HepG2 (cell line): ENCODE measurements around the gene ZDHHC19. TPM values are rescaled to one million over a fixed set of nuclear protein-coding genes. Genes with fewer than 3 reads are reported as not detected.

Experiments used
- CHCHD3 ChIP-seq: sonication (generic); formaldehyde crosslinking; IDR thresholded peaks from 2 replicates; pipeline ENCODE4 v1.8.0; 2022; ENCODE audit warnings: mild to moderate bottlenecking, missing genetic modification reagents, moderate library complexity
- DR1 ChIP-seq: sonication (generic); formaldehyde crosslinking; IDR thresholded peaks from 2 replicates; pipeline ENCODE4 v1.8.0; 2021; ENCODE audit warnings: mild to moderate bottlenecking, missing genetic modification reagents, inconsistent platforms
- ELF3 ChIP-seq: IDR thresholded peaks from 2 replicates; pipeline ENCODE4 v1.6.1; 2016; ENCODE audit warnings: missing genetic modification reagents, missing compliant biosample characterization
- HDAC1 ChIP-seq: sonication (generic); formaldehyde crosslinking; IDR thresholded peaks from 2 replicates; pipeline ENCODE4 v1.5.1; 2020; ENCODE audit warnings: mild to moderate bottlenecking, missing genetic modification reagents
- MXD4 ChIP-seq: IDR thresholded peaks from 2 replicates; pipeline ENCODE4 v1.6.1; 2016; ENCODE audit warnings: mild to moderate bottlenecking, missing biosample characterization, missing genetic modification reagents
- SNAI1 ChIP-seq: sonication (generic); formaldehyde crosslinking; IDR thresholded peaks from 2 replicates; pipeline ENCODE4 v1.5.0; 2020; ENCODE audit warnings: mild to moderate bottlenecking, missing genetic modification reagents, borderline replicate concordance
- TOPORS ChIP-seq: sonication (generic); formaldehyde crosslinking; IDR thresholded peaks from 2 replicates; pipeline ENCODE4 v1.8.0; 2023; ENCODE audit warnings: mild to moderate bottlenecking, missing genetic modification reagents
- YEATS4 ChIP-seq: sonication (generic); formaldehyde crosslinking; IDR thresholded peaks from 2 replicates; pipeline ENCODE4 v1.4.0; 2020; ENCODE audit warnings: missing genetic modification reagents, borderline replicate concordance
- ZNF589 ChIP-seq: sonication (generic); formaldehyde crosslinking; conservative IDR thresholded peaks from 2 replicates; pipeline ENCODE4 v1.8.0; 2022; ENCODE audit warnings: mild to moderate bottlenecking, moderate library complexity, missing genetic modification reagents
- ZNF790 ChIP-seq: sonication (generic); formaldehyde crosslinking; IDR thresholded peaks from 2 replicates; pipeline ENCODE4 v1.8.0; 2022; ENCODE audit warnings: missing genetic modification reagents, mild to moderate bottlenecking, borderline replicate concordance
- polyA plus RNA-seq, 8 experiments: library from polyadenylated mRNA; depleted of rRNA in 3 of 8; stranded (reverse) in 7 of 8; unstranded in 1 of 8; fragments of >200 nt; fragmentation: Illumina TruSeq in 4 of 8; extraction: Trizol in 4 of 8; gene quantifications; 2 replicates each; pipeline versions ENCODE4 v1.2.1 to v1.2.3, GENCODE V29; 2011 to 2016; ENCODE audit warnings: low read depth in 4 of 8, missing spikeins in 1 of 8, mixed read lengths in 1 of 8; ENCODE audit not compliant: insufficient read depth in 1 of 8
- total RNA-seq, 5 experiments: library from RNA; depleted of rRNA; stranded (reverse); fragments of >200 nt; fragmentation: Illumina TruSeq; extraction: Trizol; gene quantifications; 2 replicates each; pipeline ENCODE4 v1.2.3, GENCODE V29; 2016; ENCODE audit warnings: low read depth in 1 of 5
- TF ChIP-seq, protein P1 (sequence below): sonication (generic); formaldehyde crosslinking; IDR thresholded peaks from 2 replicates; pipeline ENCODE4 v1.5.0; 2020; ENCODE audit warnings: mild to moderate bottlenecking, missing genetic modification reagents
- TF ChIP-seq, protein P2 (sequence below): sonication (generic); formaldehyde crosslinking; IDR thresholded peaks from 2 replicates; pipeline ENCODE4 v1.5.1; 2020; ENCODE audit warnings: mild to moderate bottlenecking, missing genetic modification reagents, borderline replicate concordance
- TF ChIP-seq, protein P3 (sequence below): sonication (generic); formaldehyde crosslinking; IDR thresholded peaks from 2 replicates; pipeline ENCODE4 v1.9.0; 2021; ENCODE audit warnings: missing genetic modification reagents, borderline replicate concordance
- TF ChIP-seq, protein P4 (sequence below): sonication (generic); formaldehyde crosslinking; IDR thresholded peaks from 2 replicates; pipeline ENCODE4 v1.8.0; 2022; ENCODE audit warnings: missing genetic modification reagents, low read depth, mild to moderate bottlenecking, borderline replicate concordance
- TF ChIP-seq, protein P5 (sequence below): sonication (generic); formaldehyde crosslinking; IDR thresholded peaks from 2 replicates; pipeline ENCODE4 v1.5.1; 2020; ENCODE audit warnings: missing genetic modification reagents, mild to moderate bottlenecking, borderline replicate concordance
- TF ChIP-seq, protein P6 (sequence below): sonication (generic); formaldehyde crosslinking; IDR thresholded peaks from 2 replicates; pipeline ENCODE4 v1.5.0; 2020; ENCODE audit warnings: missing genetic modification reagents

Gene ZDHHC19
- total and polyA plus RNA-seq, 2 of the 13 experiments (the other 11 are each of a cell fraction or from before 2014, with no cell fraction given), result 0.22 to 0.53 TPM

DNA sequence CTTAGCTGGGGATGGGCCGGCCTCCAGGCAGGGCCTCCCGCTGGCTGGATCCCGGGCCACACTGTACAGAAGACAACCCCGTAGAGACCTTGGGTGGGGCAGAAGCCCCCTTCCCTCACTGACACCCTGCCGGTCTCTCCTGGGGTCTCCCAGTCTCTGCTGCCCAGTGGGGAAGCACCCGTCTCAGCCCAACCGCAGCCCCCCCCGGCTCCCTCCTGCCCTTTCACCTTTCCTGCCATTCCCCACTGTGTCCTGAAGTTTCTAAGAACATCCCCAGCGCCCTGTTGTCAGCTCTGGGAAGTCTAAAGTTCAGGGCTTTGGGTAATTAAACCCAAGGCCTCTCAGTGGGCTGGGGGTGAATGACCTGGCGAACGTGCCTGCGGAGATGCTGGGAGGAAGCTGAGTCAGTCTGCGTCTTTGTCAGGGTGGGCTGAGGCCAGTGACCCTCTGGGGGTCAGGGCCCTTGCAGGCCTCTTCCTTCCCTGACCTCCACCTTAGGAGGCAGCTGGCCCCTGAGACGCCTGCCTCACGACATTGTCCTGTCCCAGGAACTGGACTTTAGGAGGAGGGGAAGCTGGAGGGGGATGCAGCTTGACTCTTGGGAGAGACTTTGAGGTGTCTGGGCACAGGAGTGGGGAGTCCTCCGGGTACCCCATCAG, 3.7 kb upstream of the ZDHHC19 start (continued):
- TF ChIP-seq, protein P1, sequence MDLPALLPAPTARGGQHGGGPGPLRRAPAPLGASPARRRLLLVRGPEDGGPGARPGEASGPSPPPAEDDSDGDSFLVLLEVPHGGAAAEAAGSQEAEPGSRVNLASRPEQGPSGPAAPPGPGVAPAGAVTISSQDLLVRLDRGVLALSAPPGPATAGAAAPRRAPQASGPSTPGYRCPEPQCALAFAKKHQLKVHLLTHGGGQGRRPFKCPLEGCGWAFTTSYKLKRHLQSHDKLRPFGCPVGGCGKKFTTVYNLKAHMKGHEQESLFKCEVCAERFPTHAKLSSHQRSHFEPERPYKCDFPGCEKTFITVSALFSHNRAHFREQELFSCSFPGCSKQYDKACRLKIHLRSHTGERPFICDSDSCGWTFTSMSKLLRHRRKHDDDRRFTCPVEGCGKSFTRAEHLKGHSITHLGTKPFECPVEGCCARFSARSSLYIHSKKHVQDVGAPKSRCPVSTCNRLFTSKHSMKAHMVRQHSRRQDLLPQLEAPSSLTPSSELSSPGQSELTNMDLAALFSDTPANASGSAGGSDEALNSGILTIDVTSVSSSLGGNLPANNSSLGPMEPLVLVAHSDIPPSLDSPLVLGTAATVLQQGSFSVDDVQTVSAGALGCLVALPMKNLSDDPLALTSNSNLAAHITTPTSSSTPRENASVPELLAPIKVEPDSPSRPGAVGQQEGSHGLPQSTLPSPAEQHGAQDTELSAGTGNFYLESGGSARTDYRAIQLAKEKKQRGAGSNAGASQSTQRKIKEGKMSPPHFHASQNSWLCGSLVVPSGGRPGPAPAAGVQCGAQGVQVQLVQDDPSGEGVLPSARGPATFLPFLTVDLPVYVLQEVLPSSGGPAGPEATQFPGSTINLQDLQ (CRISPR knock-in tag), result no peak
- peak; percentile 77 for TF ChIP-seq ELF3
- TF ChIP-seq ZNF790, result no peak
- TF ChIP-seq HDAC1, result peak; percentile 97
- peak; percentile 82; the same call in 1 of the 2 replicates for TF ChIP-seq TOPORS (CRISPR knock-in tag)
- no peak for TF ChIP-seq DR1
- peak; percentile 70; the same call in 1 of the 2 replicates for TF ChIP-seq YEATS4 (CRISPR knock-in tag)
- no peak for TF ChIP-seq CHCHD3 (CRISPR knock-in tag)
- no peak for TF ChIP-seq ZNF589 (CRISPR knock-in tag)
- TF ChIP-seq, protein P2, sequence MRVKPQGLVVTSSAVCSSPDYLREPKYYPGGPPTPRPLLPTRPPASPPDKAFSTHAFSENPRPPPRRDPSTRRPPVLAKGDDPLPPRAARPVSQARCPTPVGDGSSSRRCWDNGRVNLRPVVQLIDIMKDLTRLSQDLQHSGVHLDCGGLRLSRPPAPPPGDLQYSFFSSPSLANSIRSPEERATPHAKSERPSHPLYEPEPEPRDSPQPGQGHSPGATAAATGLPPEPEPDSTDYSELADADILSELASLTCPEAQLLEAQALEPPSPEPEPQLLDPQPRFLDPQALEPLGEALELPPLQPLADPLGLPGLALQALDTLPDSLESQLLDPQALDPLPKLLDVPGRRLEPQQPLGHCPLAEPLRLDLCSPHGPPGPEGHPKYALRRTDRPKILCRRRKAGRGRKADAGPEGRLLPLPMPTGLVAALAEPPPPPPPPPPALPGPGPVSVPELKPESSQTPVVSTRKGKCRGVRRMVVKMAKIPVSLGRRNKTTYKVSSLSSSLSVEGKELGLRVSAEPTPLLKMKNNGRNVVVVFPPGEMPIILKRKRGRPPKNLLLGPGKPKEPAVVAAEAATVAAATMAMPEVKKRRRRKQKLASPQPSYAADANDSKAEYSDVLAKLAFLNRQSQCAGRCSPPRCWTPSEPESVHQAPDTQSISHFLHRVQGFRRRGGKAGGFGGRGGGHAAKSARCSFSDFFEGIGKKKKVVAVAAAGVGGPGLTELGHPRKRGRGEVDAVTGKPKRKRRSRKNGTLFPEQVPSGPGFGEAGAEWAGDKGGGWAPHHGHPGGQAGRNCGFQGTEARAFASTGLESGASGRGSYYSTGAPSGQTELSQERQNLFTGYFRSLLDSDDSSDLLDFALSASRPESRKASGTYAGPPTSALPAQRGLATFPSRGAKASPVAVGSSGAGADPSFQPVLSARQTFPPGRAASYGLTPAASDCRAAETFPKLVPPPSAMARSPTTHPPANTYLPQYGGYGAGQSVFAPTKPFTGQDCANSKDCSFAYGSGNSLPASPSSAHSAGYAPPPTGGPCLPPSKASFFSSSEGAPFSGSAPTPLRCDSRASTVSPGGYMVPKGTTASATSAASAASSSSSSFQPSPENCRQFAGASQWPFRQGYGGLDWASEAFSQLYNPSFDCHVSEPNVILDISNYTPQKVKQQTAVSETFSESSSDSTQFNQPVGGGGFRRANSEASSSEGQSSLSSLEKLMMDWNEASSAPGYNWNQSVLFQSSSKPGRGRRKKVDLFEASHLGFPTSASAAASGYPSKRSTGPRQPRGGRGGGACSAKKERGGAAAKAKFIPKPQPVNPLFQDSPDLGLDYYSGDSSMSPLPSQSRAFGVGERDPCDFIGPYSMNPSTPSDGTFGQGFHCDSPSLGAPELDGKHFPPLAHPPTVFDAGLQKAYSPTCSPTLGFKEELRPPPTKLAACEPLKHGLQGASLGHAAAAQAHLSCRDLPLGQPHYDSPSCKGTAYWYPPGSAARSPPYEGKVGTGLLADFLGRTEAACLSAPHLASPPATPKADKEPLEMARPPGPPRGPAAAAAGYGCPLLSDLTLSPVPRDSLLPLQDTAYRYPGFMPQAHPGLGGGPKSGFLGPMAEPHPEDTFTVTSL (CRISPR knock-in tag), result peak; percentile 85; the same call in 1 of the 2 replicates
- TF ChIP-seq, protein P3, sequence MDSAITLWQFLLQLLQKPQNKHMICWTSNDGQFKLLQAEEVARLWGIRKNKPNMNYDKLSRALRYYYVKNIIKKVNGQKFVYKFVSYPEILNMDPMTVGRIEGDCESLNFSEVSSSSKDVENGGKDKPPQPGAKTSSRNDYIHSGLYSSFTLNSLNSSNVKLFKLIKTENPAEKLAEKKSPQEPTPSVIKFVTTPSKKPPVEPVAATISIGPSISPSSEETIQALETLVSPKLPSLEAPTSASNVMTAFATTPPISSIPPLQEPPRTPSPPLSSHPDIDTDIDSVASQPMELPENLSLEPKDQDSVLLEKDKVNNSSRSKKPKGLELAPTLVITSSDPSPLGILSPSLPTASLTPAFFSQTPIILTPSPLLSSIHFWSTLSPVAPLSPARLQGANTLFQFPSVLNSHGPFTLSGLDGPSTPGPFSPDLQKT (CRISPR knock-in tag), result no peak
- TF ChIP-seq, protein P4, sequence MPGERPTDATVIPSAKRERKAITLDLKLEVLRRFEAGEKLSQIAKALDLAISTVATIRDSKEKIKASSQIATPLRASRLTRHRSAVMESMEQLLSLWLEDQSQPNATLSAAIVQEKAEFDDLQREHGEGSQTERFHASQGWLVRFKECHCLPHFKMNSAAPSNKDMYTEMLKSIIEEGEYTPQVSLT, result no peak
- TF ChIP-seq, protein P5, sequence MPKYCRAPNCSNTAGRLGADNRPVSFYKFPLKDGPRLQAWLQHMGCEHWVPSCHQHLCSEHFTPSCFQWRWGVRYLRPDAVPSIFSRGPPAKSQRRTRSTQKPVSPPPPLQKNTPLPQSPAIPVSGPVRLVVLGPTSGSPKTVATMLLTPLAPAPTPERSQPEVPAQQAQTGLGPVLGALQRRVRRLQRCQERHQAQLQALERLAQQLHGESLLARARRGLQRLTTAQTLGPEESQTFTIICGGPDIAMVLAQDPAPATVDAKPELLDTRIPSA (CRISPR knock-in tag), result no peak
- TF ChIP-seq SNAI1 (CRISPR knock-in tag), result no peak
- TF ChIP-seq, protein P6, sequence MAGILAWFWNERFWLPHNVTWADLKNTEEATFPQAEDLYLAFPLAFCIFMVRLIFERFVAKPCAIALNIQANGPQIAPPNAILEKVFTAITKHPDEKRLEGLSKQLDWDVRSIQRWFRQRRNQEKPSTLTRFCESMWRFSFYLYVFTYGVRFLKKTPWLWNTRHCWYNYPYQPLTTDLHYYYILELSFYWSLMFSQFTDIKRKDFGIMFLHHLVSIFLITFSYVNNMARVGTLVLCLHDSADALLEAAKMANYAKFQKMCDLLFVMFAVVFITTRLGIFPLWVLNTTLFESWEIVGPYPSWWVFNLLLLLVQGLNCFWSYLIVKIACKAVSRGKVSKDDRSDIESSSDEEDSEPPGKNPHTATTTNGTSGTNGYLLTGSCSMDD, result no peak
- TF ChIP-seq MXD4 (CRISPR knock-in tag), result no peak; the same call in 1 of the 2 replicates
